Astrocyte of the spinal cord (primary cell): ENCODE results near the gene PTPRG.

Source experiments
- DNase-seq: peaks from one replicate; pipeline ENCODE4 v3.0.0; 2011; ENCODE audit warnings: low read depth, low spot score
- H3K4me3 ChIP-seq: 2 replicates; pipeline ENCODE4 v1.5.1; 2011; ENCODE audit warnings: low read depth, mild to moderate bottlenecking, low read length, moderate library complexity
- in situ Hi-C: cut with HindIII; loops from 2 replicates; pipeline ENCODE4 v1.10.0; 2017; ENCODE audit warnings: low sequenced_read_pairs
- TF ChIP-seq, protein P1 (sequence below): IDR thresholded peaks from 2 replicates; pipeline ENCODE4 v1.5.1; 2012; ENCODE audit warnings: low read depth, mild to moderate bottlenecking, low read length, inconsistent platforms

Gene PTPRG

DNA sequence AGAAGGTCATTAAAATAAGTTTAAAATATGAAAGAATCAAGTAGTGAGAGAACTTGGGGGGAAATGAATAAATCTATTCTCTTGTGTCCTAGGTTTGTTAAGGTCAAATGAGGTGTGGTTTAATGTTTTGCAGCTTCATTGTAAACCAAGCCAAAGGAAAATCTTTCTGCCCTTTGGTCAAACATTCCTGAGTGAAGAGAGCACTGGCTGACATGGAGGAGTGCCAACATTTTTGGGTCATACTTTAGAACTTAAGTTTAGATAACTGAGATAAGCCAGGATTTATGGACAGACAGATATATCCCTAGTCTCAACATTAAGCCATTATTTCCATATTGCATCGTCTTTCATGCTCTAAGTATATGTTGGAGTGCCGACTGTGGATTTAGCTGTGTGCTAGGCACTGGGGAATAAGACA lies 66.4 kb downstream of the PTPRG start:
- DNase-seq: peak; percentile 79
- TF ChIP-seq, protein P1, sequence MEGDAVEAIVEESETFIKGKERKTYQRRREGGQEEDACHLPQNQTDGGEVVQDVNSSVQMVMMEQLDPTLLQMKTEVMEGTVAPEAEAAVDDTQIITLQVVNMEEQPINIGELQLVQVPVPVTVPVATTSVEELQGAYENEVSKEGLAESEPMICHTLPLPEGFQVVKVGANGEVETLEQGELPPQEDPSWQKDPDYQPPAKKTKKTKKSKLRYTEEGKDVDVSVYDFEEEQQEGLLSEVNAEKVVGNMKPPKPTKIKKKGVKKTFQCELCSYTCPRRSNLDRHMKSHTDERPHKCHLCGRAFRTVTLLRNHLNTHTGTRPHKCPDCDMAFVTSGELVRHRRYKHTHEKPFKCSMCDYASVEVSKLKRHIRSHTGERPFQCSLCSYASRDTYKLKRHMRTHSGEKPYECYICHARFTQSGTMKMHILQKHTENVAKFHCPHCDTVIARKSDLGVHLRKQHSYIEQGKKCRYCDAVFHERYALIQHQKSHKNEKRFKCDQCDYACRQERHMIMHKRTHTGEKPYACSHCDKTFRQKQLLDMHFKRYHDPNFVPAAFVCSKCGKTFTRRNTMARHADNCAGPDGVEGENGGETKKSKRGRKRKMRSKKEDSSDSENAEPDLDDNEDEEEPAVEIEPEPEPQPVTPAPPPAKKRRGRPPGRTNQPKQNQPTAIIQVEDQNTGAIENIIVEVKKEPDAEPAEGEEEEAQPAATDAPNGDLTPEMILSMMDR: no peak
- no peak overlapping the region for H3K4me3 ChIP-seq
- in situ Hi-C loops: no loop called here

DNA sequence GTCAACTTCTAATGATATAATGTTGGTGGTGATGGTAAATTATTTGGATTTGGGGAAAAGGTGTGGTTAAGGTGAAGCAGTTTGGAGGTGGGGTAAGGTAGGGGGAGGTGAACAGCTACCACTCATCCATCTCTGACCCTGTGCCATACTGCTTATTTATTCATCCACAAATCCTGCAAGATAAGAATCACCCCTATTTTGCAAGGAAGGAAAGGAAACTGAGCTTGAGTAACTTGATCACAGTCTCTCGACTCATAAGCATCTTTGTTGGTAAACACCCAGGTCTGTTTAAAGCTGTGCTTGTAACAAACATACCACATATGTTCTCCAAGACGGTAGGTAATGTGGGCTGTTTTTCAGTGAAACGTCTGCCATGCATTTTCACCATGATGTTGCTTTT lies 67.3 kb downstream of the PTPRG start:
- DNase-seq: no peak
- H3K4me3 ChIP-seq: no peak overlapping the region
- TF ChIP-seq, protein P1: no peak
- in situ Hi-C loops: no loop called here

DNA sequence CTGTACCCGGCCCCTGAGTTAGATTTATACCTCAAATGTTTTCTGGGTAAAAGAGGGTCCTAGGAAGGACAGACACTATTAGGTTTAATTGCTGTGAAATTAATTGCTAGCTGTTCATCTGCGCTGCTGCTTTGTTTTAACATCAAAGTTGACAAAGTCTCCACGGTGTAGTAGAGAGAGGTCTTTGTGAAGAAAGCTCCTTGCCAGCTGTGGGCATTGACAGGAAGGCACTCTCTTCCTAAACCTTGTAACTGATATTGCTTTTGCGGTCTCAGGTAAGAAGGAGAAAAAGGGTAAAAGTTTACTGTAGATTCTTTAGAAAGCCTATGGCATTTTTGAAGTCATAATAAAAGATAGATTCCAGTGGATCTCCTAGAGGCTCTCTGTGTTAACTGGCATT lies 68.1 kb downstream of the PTPRG start:
- no peak overlapping the region for H3K4me3 ChIP-seq
- TF ChIP-seq, protein P1: no peak
- no peak for DNase-seq
- in situ Hi-C loops: no loop called here

GRCh38 chr3:61631108-61631769 lies 69.9 kb downstream of the PTPRG start:
- in situ Hi-C loops: no loop called here
- no peak overlapping the region for H3K4me3 ChIP-seq
- no peak for DNase-seq
- TF ChIP-seq, protein P1: peak; percentile 7

GRCh38 chr3:61632568-61633175 lies 71.3 kb downstream of the PTPRG start:
- DNase-seq: no peak
- in situ Hi-C loops: no loop called here
- TF ChIP-seq, protein P1: no peak
- H3K4me3 ChIP-seq: no peak overlapping the region

- no peak for DNase-seq
- no peak overlapping the region for H3K4me3 ChIP-seq
- in situ Hi-C loops: no loop called here
- TF ChIP-seq, protein P1: no peak
Measured at GRCh38 chr3:61634678-61635077, 73.3 kb downstream of the PTPRG start.
